H1 (cell line): ENCODE results near the gene TMEM164. TPM values are rescaled to one million over a fixed set of nuclear protein-coding genes. Genes with fewer than 3 reads are reported as not detected.

Experiments
- polyA plus RNA-seq, 7 experiments: library from polyadenylated mRNA; depleted of rRNA in 3 of 7; stranded (reverse) in 5 of 7; unstranded in 2 of 7; fragments of >200 nt in 5 of 7; fragments of 200-250 nt in 2 of 7; gene quantifications; 1 replicate in 5 of 7; 2 replicates in 1 of 7; 4 replicates in 1 of 7; pipeline versions ENCODE4 v1.2.1 to v1.2.3, GENCODE V29; 2011 to 2013; ENCODE audit warnings: missing spikeins in 2 of 7, mixed read lengths in 2 of 7
- total RNA-seq: library from RNA; stranded (reverse); fragmentation: NEBNext Ultra II Directional; extraction: Animal tissue kit (Norgen Biotek cat#: 25700); gene quantifications from 2 replicates; pipeline ENCODE4 v1.2.1, GENCODE V29; 2021
- TF ChIP-seq, protein P1 (sequence below): fragments of 300-600 bp; sonication (generic); IDR thresholded peaks from 2 replicates; pipeline ENCODE4 v1.7.1; 2012; ENCODE audit warnings: low read length, moderate library complexity, mild to moderate bottlenecking, inconsistent platforms; ENCODE audit not compliant: insufficient replicate concordance

Gene TMEM164
- total and polyA plus RNA-seq, 2 of the 8 experiments (the other 6 are each of a cell fraction or from before 2014, with no cell fraction given) = 7.3 to 14.8 TPM

DNA sequence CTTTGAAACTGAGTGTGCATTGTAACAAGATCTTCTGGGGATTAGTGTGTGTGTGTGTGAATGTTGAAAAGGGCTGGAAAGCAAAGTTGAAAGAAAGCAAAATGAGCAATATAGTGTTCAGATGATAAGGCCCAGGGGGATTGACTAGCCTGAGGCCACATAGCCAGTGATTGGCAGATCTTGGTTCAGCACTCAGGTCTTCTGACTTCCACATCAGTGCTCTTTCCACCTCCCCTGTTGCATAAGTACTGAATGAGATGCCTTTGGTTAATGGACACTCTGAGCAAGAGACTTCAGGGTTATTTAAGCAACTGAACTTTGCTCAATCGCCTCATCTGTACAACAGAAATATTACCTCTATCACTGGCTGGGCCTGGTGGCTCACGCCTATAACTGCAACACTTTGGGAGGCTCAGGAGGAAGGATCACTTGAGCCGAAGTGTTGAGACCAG is 120.4 kb downstream of the TMEM164 start (continued):
- TF ChIP-seq, protein P1, sequence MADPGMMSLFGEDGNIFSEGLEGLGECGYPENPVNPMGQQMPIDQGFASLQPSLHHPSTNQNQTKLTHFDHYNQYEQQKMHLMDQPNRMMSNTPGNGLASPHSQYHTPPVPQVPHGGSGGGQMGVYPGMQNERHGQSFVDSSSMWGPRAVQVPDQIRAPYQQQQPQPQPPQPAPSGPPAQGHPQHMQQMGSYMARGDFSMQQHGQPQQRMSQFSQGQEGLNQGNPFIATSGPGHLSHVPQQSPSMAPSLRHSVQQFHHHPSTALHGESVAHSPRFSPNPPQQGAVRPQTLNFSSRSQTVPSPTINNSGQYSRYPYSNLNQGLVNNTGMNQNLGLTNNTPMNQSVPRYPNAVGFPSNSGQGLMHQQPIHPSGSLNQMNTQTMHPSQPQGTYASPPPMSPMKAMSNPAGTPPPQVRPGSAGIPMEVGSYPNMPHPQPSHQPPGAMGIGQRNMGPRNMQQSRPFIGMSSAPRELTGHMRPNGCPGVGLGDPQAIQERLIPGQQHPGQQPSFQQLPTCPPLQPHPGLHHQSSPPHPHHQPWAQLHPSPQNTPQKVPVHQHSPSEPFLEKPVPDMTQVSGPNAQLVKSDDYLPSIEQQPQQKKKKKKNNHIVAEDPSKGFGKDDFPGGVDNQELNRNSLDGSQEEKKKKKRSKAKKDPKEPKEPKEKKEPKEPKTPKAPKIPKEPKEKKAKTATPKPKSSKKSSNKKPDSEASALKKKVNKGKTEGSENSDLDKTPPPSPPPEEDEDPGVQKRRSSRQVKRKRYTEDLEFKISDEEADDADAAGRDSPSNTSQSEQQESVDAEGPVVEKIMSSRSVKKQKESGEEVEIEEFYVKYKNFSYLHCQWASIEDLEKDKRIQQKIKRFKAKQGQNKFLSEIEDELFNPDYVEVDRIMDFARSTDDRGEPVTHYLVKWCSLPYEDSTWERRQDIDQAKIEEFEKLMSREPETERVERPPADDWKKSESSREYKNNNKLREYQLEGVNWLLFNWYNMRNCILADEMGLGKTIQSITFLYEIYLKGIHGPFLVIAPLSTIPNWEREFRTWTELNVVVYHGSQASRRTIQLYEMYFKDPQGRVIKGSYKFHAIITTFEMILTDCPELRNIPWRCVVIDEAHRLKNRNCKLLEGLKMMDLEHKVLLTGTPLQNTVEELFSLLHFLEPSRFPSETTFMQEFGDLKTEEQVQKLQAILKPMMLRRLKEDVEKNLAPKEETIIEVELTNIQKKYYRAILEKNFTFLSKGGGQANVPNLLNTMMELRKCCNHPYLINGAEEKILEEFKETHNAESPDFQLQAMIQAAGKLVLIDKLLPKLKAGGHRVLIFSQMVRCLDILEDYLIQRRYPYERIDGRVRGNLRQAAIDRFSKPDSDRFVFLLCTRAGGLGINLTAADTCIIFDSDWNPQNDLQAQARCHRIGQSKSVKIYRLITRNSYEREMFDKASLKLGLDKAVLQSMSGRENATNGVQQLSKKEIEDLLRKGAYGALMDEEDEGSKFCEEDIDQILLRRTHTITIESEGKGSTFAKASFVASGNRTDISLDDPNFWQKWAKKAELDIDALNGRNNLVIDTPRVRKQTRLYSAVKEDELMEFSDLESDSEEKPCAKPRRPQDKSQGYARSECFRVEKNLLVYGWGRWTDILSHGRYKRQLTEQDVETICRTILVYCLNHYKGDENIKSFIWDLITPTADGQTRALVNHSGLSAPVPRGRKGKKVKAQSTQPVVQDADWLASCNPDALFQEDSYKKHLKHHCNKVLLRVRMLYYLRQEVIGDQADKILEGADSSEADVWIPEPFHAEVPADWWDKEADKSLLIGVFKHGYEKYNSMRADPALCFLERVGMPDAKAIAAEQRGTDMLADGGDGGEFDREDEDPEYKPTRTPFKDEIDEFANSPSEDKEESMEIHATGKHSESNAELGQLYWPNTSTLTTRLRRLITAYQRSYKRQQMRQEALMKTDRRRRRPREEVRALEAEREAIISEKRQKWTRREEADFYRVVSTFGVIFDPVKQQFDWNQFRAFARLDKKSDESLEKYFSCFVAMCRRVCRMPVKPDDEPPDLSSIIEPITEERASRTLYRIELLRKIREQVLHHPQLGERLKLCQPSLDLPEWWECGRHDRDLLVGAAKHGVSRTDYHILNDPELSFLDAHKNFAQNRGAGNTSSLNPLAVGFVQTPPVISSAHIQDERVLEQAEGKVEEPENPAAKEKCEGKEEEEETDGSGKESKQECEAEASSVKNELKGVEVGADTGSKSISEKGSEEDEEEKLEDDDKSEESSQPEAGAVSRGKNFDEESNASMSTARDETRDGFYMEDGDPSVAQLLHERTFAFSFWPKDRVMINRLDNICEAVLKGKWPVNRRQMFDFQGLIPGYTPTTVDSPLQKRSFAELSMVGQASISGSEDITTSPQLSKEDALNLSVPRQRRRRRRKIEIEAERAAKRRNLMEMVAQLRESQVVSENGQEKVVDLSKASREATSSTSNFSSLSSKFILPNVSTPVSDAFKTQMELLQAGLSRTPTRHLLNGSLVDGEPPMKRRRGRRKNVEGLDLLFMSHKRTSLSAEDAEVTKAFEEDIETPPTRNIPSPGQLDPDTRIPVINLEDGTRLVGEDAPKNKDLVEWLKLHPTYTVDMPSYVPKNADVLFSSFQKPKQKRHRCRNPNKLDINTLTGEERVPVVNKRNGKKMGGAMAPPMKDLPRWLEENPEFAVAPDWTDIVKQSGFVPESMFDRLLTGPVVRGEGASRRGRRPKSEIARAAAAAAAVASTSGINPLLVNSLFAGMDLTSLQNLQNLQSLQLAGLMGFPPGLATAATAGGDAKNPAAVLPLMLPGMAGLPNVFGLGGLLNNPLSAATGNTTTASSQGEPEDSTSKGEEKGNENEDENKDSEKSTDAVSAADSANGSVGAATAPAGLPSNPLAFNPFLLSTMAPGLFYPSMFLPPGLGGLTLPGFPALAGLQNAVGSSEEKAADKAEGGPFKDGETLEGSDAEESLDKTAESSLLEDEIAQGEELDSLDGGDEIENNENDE = no peak
